Nucleus accumbens (tissue), 56 donors: ENCODE results near the gene KCMF1.

Source experiments
- DNase-seq, 56 donors: peaks; one replicate each; lab custom pipeline; 2025; lab: John Stamatoyannopoulos, UW

Gene KCMF1

GRCh38 chr2:84954329-84954728 lies 16.6 kb upstream of the KCMF1 start:
- DNase-seq: no peak

GRCh38 chr2:84956334-84957297 lies 14.3 kb upstream of the KCMF1 start:
- no peak for DNase-seq

- no peak for DNase-seq
Observed at GRCh38 chr2:84957771-84958134, 13.2 kb upstream of the KCMF1 start.

- DNase-seq: peak in 1 of 56 donors; percentile 6
Observed at GRCh38 chr2:84958135-84959059, 12.6 kb upstream of the KCMF1 start.

- DNase-seq: no peak
Observed at GRCh38 chr2:84959095-84959565, 11.8 kb upstream of the KCMF1 start.

GRCh38 chr2:84959566-84960506 lies 11.1 kb upstream of the KCMF1 start:
- no peak for DNase-seq

GRCh38 chr2:84962917-84963316 lies 8.0 kb upstream of the KCMF1 start:
- DNase-seq: no peak

- no peak for DNase-seq
Observed at GRCh38 chr2:84963323-84963691, 7.7 kb upstream of the KCMF1 start.

GRCh38 chr2:84963692-84964405 lies 7.1 kb upstream of the KCMF1 start:
- no peak for DNase-seq

- no peak for DNase-seq
Observed at GRCh38 chr2:84964406-84965191, 6.4 kb upstream of the KCMF1 start.

- no peak for DNase-seq
Observed at GRCh38 chr2:84965192-84965516, 5.8 kb upstream of the KCMF1 start.

GRCh38 chr2:84965827-84966226 lies 5.1 kb upstream of the KCMF1 start:
- DNase-seq: no peak

GRCh38 chr2:84966731-84967130 lies 4.2 kb upstream of the KCMF1 start:
- DNase-seq: no peak

GRCh38 chr2:84969511-84970209 lies 1.3 kb upstream of the KCMF1 start:
- DNase-seq: peak in 3 of 56 donors; percentile 7 to 35 (median 28)

GRCh38 chr2:84970210-84970867 lies 622 bp upstream of the KCMF1 start:
- peak in 49 of 56 donors; percentile 1 to 74 (median 33) for DNase-seq

- peak in 49 of 56 donors; percentile 2 to 77 (median 38) for DNase-seq
Observed at GRCh38 chr2:84971510-84972206, 697 bp downstream of the KCMF1 start.
